IMR-90 (cell line): ENCODE results near the gene RAD51AP1. TPM values are rescaled to one million over a fixed set of nuclear protein-coding genes. Genes with fewer than 3 reads are reported as not detected.
A peak's percentile ranks its signal among the peaks of the same experiment; 100 is the strongest.
"Not testable (repeated sequence)": the region's sequence is repeated elsewhere in the genome, so short reads cannot be mapped to it uniquely, and the experiment has no call there.

ENCODE experiments used
- ATAC-seq: fragments of 200-7000 bp; cut with Tn5 transposase; 2 replicates; pipeline ENCODE4 v1.9.1; 2020; ENCODE audit warnings: low read depth, mild to moderate bottlenecking, moderate library complexity
- BruUV-seq: library from RNA; stranded (reverse); fragments of 400-500 nt; replicated peaks from 2 replicates; lab custom pipeline; 2021; lab: Mats Ljungman, UMichigan
- CTCF ChIA-PET: fragments of 300-600 bp; formaldehyde crosslinking; extraction: SDS; loops from one replicate; lab custom pipeline; 2021; ENCODE audit warnings: antibody characterized with exemption; lab: Yijun Ruan, JAX
- POLR2A ChIA-PET: fragments of 300-600 bp; sonication (Branson Sonifier 250); formaldehyde crosslinking; loops from one replicate; lab custom pipeline; 2022; ENCODE audit warnings: antibody characterized with exemption; ENCODE audit not compliant: unreplicated experiment; lab: Charles Lee
- DNase-seq: peaks from one replicate; pipeline ENCODE4 v3.0.0; 2013
- H2AFZ ChIP-seq: replicated peaks from 2 replicates; pipeline ENCODE3; 2013; ENCODE audit warnings: low read length, mild to moderate bottlenecking; ENCODE audit not compliant: poor library complexity
- H2AK5ac ChIP-seq: 2 replicates; pipeline ENCODE4 v1.6.1; 2013; ENCODE audit warnings: low read depth, low read length, inconsistent platforms
- H2AK9ac ChIP-seq: replicated peaks from 2 replicates; pipeline ENCODE3; 2013; ENCODE audit warnings: mild to moderate bottlenecking, low read depth, low read length, moderate library complexity; ENCODE audit not compliant: poor library complexity
- H2BK120ac ChIP-seq: 2 replicates; pipeline ENCODE4 v1.6.1; 2013; ENCODE audit warnings: low read depth, low read length, inconsistent platforms
- H2BK15ac ChIP-seq: 3 replicates; pipeline ENCODE4 v1.6.1; 2013; ENCODE audit warnings: low read depth, low read length, inconsistent platforms
- H2BK20ac ChIP-seq: 2 replicates; pipeline ENCODE4 v1.6.1; 2013; ENCODE audit warnings: low read depth, mild to moderate bottlenecking, inconsistent platforms, low read length, moderate library complexity
- H2BK5ac ChIP-seq: 2 replicates; pipeline ENCODE4 v1.6.1; 2013; ENCODE audit warnings: mild to moderate bottlenecking, low read depth, low read length, inconsistent platforms; ENCODE audit not compliant: poor library complexity, severe bottlenecking
- H3K14ac ChIP-seq: replicated peaks from 2 replicates; pipeline ENCODE4 v1.6.1; 2013; ENCODE audit warnings: low read depth, low read length, inconsistent platforms
- H3K18ac ChIP-seq: 2 replicates; pipeline ENCODE4 v1.6.1; 2013; ENCODE audit warnings: low read depth, low read length, control low read depth
- H3K23ac ChIP-seq: 2 replicates; pipeline ENCODE4 v1.6.1; 2013; ENCODE audit warnings: low read depth, low read length, inconsistent platforms
- H3K27ac ChIP-seq: 2 replicates; pipeline ENCODE4 v1.5.1; 2013; ENCODE audit warnings: mild to moderate bottlenecking, control low read depth, low read length; ENCODE audit not compliant: insufficient read depth
- H3K27me3 ChIP-seq: 2 replicates; pipeline ENCODE4 v1.6.1; 2013; ENCODE audit warnings: low read length; ENCODE audit not compliant: control insufficient read depth, insufficient read depth
- H3K36me3 ChIP-seq: 2 replicates; pipeline ENCODE4 v1.6.1; 2013; ENCODE audit warnings: low read length, mixed read lengths; ENCODE audit not compliant: control insufficient read depth, insufficient read depth
- H3K4ac ChIP-seq: 2 replicates; pipeline ENCODE4 v1.6.1; 2013; ENCODE audit warnings: low read depth, low read length, inconsistent platforms
- H3K4me1 ChIP-seq: 2 replicates; pipeline ENCODE4 v1.6.1; 2013; ENCODE audit warnings: low read length, mixed read lengths; ENCODE audit not compliant: control insufficient read depth, insufficient read depth
- H3K4me2 ChIP-seq: 2 replicates; pipeline ENCODE4 v1.6.1; 2013; ENCODE audit warnings: low read depth, mild to moderate bottlenecking, control low read depth, low read length, moderate library complexity
- H3K4me3 ChIP-seq: 2 replicates; pipeline ENCODE4 v1.5.1; 2013; ENCODE audit warnings: low read depth, mild to moderate bottlenecking, control low read depth, low read length, moderate library complexity; ENCODE audit not compliant: insufficient read depth
- H3K56ac ChIP-seq: 2 replicates; pipeline ENCODE4 v1.6.1; 2013; ENCODE audit warnings: low read length, inconsistent platforms; ENCODE audit not compliant: insufficient read depth; ENCODE audit errors: extremely low read depth
- H3K79me1 ChIP-seq, 2 experiments: 2 replicates each; pipeline ENCODE4 v1.6.1; 2013; ENCODE audit warnings: low read length in 2 of 2, inconsistent platforms in 1 of 2, low read depth in 1 of 2
- H3K9ac ChIP-seq: 2 replicates; pipeline ENCODE4 v1.6.1; 2013; ENCODE audit warnings: low read depth, low read length, control low read depth
- H3K9me1 ChIP-seq: 2 replicates; pipeline ENCODE4 v1.6.1; 2013; ENCODE audit warnings: low read length, inconsistent platforms; ENCODE audit not compliant: insufficient read depth
- H3K9me3 ChIP-seq: 2 replicates; pipeline ENCODE4 v1.6.1; 2013; ENCODE audit warnings: low read length; ENCODE audit not compliant: control insufficient read depth, insufficient read depth
- H4K20me1 ChIP-seq: 2 replicates; pipeline ENCODE4 v1.6.1; 2013; ENCODE audit warnings: low read length, inconsistent platforms; ENCODE audit not compliant: insufficient read depth
- H4K5ac ChIP-seq: 2 replicates; pipeline ENCODE4 v1.6.1; 2013; ENCODE audit warnings: mild to moderate bottlenecking, low read depth, low read length, control low read depth
- H4K8ac ChIP-seq, 2 experiments: 2 replicates each; pipeline ENCODE4 v1.6.1; 2013; ENCODE audit warnings: low read depth in 2 of 2, low read length in 2 of 2, control low read depth in 1 of 2, inconsistent platforms in 1 of 2
- H4K91ac ChIP-seq: 2 replicates; pipeline ENCODE4 v1.6.1; 2013; ENCODE audit warnings: low read depth, low read length, inconsistent platforms; ENCODE audit not compliant: insufficient read depth
- FOS ChIP-seq: fragments of 150-350 bp; IDR thresholded peaks from 2 replicates; pipeline ENCODE4 v1.6.1; 2016; ENCODE audit warnings: low read depth, low read length
- MAZ ChIP-seq: IDR thresholded peaks from 2 replicates; pipeline ENCODE4 v1.6.1; 2012; ENCODE audit warnings: low read depth, mild to moderate bottlenecking, low read length, improper control_type of control experiment, moderate library complexity, borderline replicate concordance
- WGBS, 2 experiments: methylation state at CpG; one replicate each; pipeline versions ENCODE4 v1.1.5 to v1.1.7; 2013; ENCODE audit warnings: missing lambda C conversion rate in 2 of 2; ENCODE audit not compliant: insufficient read length in 1 of 2; ENCODE audit errors: extremely low coverage in 2 of 2; 5-methylcytosine and 5-hydroxymethylcytosine counted together
- dilution Hi-C: fragments of 300-500 bp; cut with HindIII; formaldehyde crosslinking; loops from one replicate; pipeline ENCODE4 v1.14.3; 2018; ENCODE audit warnings: low sequenced_read_pairs; ENCODE audit not compliant: unreplicated experiment
- in situ Hi-C: fragments of 300-500 bp; cut with MboI; formaldehyde crosslinking; loops from 3 replicates; pipeline ENCODE4 v1.14.3; 2019; ENCODE audit warnings: low sequenced_read_pairs, inconsistent platforms, mixed read lengths
- intact Hi-C: fragments of 100-400 bp; cut with micrococcal nuclease; formaldehyde crosslinking; loops from 2 replicates; pipeline ENCODE4 v1.10.0; 2022
- polyA plus RNA-seq, 3 experiments: library from polyadenylated mRNA; depleted of rRNA; stranded (reverse); fragments of >200 nt; gene quantifications; 2 replicates each; pipeline ENCODE4 v1.2.3, GENCODE V29; 2012; ENCODE audit warnings: low replicate concordance in 1 of 3
- total RNA-seq: library from RNA; depleted of rRNA; stranded (reverse); fragments of >200 nt; gene quantifications from 2 replicates; pipeline ENCODE4 v1.2.3, GENCODE V29; 2012

Gene RAD51AP1
- total and polyA plus RNA-seq, 2 of the 4 experiments (the other 2 are of a cell fraction): 6.5 to 10.2 TPM

DNA sequence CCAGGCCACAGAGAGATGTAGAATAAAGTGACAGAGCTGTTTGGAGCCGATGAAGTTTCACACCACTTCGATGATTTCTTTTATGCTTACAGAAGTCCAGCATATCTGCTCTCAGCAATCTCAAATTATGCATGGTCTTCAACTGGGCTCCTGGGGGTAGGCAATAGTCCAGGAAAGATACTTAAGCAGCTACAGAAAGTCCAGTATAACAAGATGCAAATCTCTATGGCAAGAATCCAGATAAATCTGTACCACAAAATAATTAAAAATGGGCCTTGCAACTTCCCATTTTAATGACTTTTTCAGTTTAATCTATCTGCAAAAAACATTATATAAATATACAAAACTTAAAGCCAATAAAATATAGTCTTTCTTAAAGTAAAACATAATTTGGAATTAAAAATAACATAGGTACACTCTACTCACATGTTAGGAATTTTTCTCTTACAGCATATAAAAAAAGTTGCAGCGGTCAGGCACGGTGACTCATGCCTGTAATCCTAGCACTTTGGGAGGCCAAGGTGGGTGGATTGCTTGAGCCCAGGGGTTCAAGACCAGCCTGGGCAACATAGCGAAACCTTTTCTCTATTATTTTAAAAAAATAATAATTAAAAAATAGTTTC is 20.5 kb upstream of the RAD51AP1 start:
- WGBS, 2 experiments: no CpG with 5 or more reads among the region's 5 CpGs
- no peak overlapping the region for H2AFZ ChIP-seq
- TF ChIP-seq MAZ: no peak
- TF ChIP-seq FOS: peak; percentile 66; the same call in 1 of the 2 replicates
- H3K27me3 ChIP-seq: no peaks in the 10 kb centered on the region
- no peak overlapping the region for H3K27ac ChIP-seq
- H3K56ac ChIP-seq: no peak overlapping the region
- H3K9me3 ChIP-seq: no peaks in the 10 kb centered on the region
- H3K4ac ChIP-seq: no peak overlapping the region
- H3K4me1 ChIP-seq: no peaks in the 10 kb centered on the region
- no peak overlapping the region for H2BK20ac ChIP-seq
- H3K9me1 ChIP-seq: no peaks in the 10 kb centered on the region; the same call in 1 of the 2 replicates
- no peak overlapping the region for H3K18ac ChIP-seq
- H3K14ac ChIP-seq: no peak overlapping the region
- no peak overlapping the region for H2BK5ac ChIP-seq
- H3K9ac ChIP-seq: no peak overlapping the region
- H2AK5ac ChIP-seq: no peak overlapping the region
- CTCF ChIA-PET: interaction anchor here (0.6 kb wide), 1 partner anchor 13 kb away, joined by 3 read pairs; no protein-coding TSS in a partner anchor
- H3K36me3 ChIP-seq: peaks cover 9% of the 10 kb centered on the region
- 0 out of 4 replicates have a peak, but pooled peaks cover 0 to 4% of the 10 kb centered on the region in 2 experiments for H3K79me1 ChIP-seq
- intact Hi-C loops: no loop called here
- no peak overlapping the region for H4K8ac ChIP-seq
- no peak overlapping the region for H3K23ac ChIP-seq
- no peak overlapping the region for H2BK120ac ChIP-seq
- dilution Hi-C loops: no loop called here
- H3K4me2 ChIP-seq: no peak overlapping the region
- H3K4me3 ChIP-seq: no peak overlapping the region
- in situ Hi-C loops: no loop called here
- no peak overlapping the region for H2BK15ac ChIP-seq
- POLR2A ChIA-PET: no interaction called here
- no peak overlapping the region for H4K91ac ChIP-seq
- ATAC-seq (peak; percentile 84), DNase-seq (peak; percentile 81)
- no peaks in the 10 kb centered on the region for H4K20me1 ChIP-seq
- no peak overlapping the region for H2AK9ac ChIP-seq
- no TSS peak for BruUV-seq
- no peak overlapping the region for H4K5ac ChIP-seq

DNA sequence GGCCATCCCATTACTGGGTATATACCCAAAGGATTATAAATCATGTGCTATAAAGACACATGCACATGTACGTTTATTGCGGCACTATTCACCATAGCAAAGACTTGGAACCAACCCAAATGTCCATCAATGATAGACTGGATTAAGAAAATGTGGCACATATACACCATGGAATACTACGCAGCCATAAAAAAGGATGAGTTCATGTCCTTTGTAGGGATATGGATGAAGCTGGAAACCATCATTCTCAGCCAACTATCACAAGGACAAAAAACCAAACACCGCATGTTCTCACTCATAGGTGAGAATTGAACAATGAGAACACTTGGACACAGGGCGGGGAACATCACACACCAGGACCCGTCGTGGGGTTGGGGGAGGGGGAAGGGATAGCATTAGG is 15.2 kb upstream of the RAD51AP1 start:
- dilution Hi-C loops, H3K4me3 ChIP-seq, H3K27ac ChIP-seq, in situ Hi-C loops, H2BK20ac ChIP-seq, H4K8ac ChIP-seq, H3K9me1 ChIP-seq, H4K91ac ChIP-seq, H3K4me1 ChIP-seq, POLR2A ChIA-PET, H3K27me3 ChIP-seq, H4K20me1 ChIP-seq, H3K4me2 ChIP-seq, H2BK120ac ChIP-seq, H2AK5ac ChIP-seq, H2BK15ac ChIP-seq, H2BK5ac ChIP-seq, H3K36me3 ChIP-seq, H3K56ac ChIP-seq, ATAC-seq, H2AFZ ChIP-seq, H3K9me3 ChIP-seq, H3K23ac ChIP-seq, H3K9ac ChIP-seq, H2AK9ac ChIP-seq, H3K79me1 ChIP-seq, H3K18ac ChIP-seq, H3K4ac ChIP-seq, H4K5ac ChIP-seq, DNase-seq, CTCF ChIA-PET, BruUV-seq, H3K14ac ChIP-seq: not testable (repeated sequence)
- no CpG with 5 or more reads among the region's 7 CpGs for WGBS, 2 experiments
- intact Hi-C loops: loop anchor here (10.0 kb wide), 1 partner anchor 639 kb away; no protein-coding TSS in a partner anchor
